Tibial nerve (tissue), 4 donors: Measurements from ENCODE around the gene SYTL3.

Experiments
- CTCF ChIP-seq, 5 experiments: fragments of 200-600 bp in 3 of 5; fragments of 450-650 bp in 2 of 5; sonication (generic) in 3 of 5; IDR thresholded peaks; one replicate each; pipeline ENCODE4 v1.5.1; 2016 to 2019; ENCODE audit warnings: antibody characterized with exemption in 5 of 5, mild to moderate bottlenecking in 3 of 5, moderate library complexity in 2 of 5
- EP300 ChIP-seq, 2 donors: sonication (generic); formaldehyde crosslinking; IDR thresholded peaks; one replicate each; pipeline ENCODE4 v1.6.1; 2017; ENCODE audit warnings: antibody characterized with exemption in 2 of 2, mild to moderate bottlenecking in 1 of 2

DNA sequence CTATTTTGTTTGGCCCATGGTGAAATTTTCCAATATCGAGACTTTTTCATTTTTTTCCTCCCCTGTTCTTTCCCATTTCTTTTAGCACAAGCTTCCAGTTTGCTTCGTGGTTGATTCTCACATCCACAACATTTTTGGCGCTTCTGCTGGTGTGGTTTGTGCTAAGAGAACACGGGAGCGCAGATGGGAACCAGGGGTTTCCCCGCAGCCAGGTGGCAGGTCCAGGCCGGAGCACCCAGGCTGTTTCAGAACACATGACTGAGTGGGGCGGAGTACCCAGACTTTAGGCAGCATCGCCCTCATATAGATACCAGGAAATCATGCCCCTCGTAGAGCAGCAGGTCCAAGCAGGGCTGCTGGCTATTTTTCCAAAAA is 58.0 kb downstream of the SYTL3 start:
- peak in 1 of 5 experiments; percentile 12 for TF ChIP-seq CTCF (IDR thresholded peaks at IDR 0.05)
- no peak for TF ChIP-seq EP300 (IDR thresholded peaks at IDR 0.05)
